ENCODE data around the gene BRPF3. TPM values are rescaled to one million over a fixed set of nuclear protein-coding genes. Genes with fewer than 3 reads are reported as not detected.

Gene BRPF3
- total and polyA plus RNA-seq, 2 donors (not counting 3 experiments of a cell fraction or from before 2014, with no cell fraction given): 30.5 to 35.7 TPM

GRCh38 chr6:36170704-36171103, 25.8 kb upstream of the BRPF3 start:
- intact Hi-C loops (cut with micrococcal nuclease) (no loop called here), dilution Hi-C loops (cut with MboI; ENCODE audit: extremely low pct_ligation_motif_present, low sequenced_read_pairs) (no loop called here)
- Histone ChIP-seq H4K20me1 (replicated peaks; ENCODE audit: control insufficient read depth, extremely low read depth, insufficient read depth, low read length) (no peaks in the 10 kb centered on the region), H3K4me3 (replicated peaks in 1 of 3; ENCODE audit: insufficient read depth in 1 of 3, low read depth in 1 of 3, low read length in 3 of 3) (no peak overlapping the region), H3K4me2 (ENCODE audit: insufficient read depth, low read length) (no peak overlapping the region), H2AFZ (ENCODE audit: low read depth, low read length) (no peak overlapping the region), H3K27ac (ENCODE audit: insufficient read depth, low read depth, low read length) (no peak overlapping the region), H3K4me1 (ENCODE audit: control insufficient read depth, extremely low read depth, insufficient read depth, low read length) (no peaks in the 10 kb centered on the region), H3K79me2 (ENCODE audit: control insufficient read depth, insufficient read depth, low read length) (no peaks in the 10 kb centered on the region), H3K9me1 (replicated peaks; ENCODE audit: control insufficient read depth, extremely low read depth, insufficient read depth, low read length) (no peaks in the 10 kb centered on the region), H3K9me3 (replicated peaks; ENCODE audit: control insufficient read depth, insufficient read depth, low read length) (no peaks in the 10 kb centered on the region), H3K36me3 (ENCODE audit: control insufficient read depth in 2 of 2, extremely low read depth in 1 of 2, insufficient read depth in 2 of 2, low read length in 2 of 2) (no peaks in the 10 kb centered on the region), H3K27me3 (ENCODE audit: control insufficient read depth in 2 of 2, insufficient read depth in 2 of 2, low read length in 2 of 2) (peaks cover 0 to 6% of the 10 kb centered on the region in 2 experiments), H3K9ac (replicated peaks; ENCODE audit: extremely low read depth, insufficient read depth, low read length) (no peak overlapping the region)
- BruUV-seq (replicated peaks): no TSS peak
- DNase-seq (ENCODE audit: low read depth, low spot score) (no peak), FAIRE-seq (no peak)
- TF ChIP-seq, protein P1, sequence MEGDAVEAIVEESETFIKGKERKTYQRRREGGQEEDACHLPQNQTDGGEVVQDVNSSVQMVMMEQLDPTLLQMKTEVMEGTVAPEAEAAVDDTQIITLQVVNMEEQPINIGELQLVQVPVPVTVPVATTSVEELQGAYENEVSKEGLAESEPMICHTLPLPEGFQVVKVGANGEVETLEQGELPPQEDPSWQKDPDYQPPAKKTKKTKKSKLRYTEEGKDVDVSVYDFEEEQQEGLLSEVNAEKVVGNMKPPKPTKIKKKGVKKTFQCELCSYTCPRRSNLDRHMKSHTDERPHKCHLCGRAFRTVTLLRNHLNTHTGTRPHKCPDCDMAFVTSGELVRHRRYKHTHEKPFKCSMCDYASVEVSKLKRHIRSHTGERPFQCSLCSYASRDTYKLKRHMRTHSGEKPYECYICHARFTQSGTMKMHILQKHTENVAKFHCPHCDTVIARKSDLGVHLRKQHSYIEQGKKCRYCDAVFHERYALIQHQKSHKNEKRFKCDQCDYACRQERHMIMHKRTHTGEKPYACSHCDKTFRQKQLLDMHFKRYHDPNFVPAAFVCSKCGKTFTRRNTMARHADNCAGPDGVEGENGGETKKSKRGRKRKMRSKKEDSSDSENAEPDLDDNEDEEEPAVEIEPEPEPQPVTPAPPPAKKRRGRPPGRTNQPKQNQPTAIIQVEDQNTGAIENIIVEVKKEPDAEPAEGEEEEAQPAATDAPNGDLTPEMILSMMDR (IDR thresholded peaks at IDR 0.05; ENCODE audit: extremely low read depth in 1 of 2, insufficient read depth in 1 of 2, low read depth in 1 of 2, low read length in 2 of 2): no peak
- TF ChIP-seq POLR2AphosphoS5 (IDR thresholded peaks at IDR 0.05; ENCODE audit: insufficient read depth, low read depth, low read length): no peak
- ChIA-PET CTCF (interaction anchor here (0.9 kb wide), 1 partner anchor 15 kb away, joined by 3 read pairs; no protein-coding TSS in a partner anchor), POLR2A (no interaction called here)

GRCh38 chr6:36171573-36171972, 25.0 kb upstream of the BRPF3 start:
- H3K4me2 ChIP-seq (ENCODE audit: insufficient read depth, low read length): no peak overlapping the region
- POLR2A ChIA-PET: no interaction called here
- no peak overlapping the region for H3K4me3 ChIP-seq (replicated peaks in 1 of 3; ENCODE audit: insufficient read depth in 1 of 3, low read depth in 1 of 3, low read length in 3 of 3)
- no peaks in the 10 kb centered on the region for H3K79me2 ChIP-seq (ENCODE audit: control insufficient read depth, insufficient read depth, low read length)
- DNase-seq (ENCODE audit: low read depth, low spot score): no peak
- no peak overlapping the region for H2AFZ ChIP-seq (ENCODE audit: low read depth, low read length)
- BruUV-seq (replicated peaks): no TSS peak
- intact Hi-C loops (cut with micrococcal nuclease) (no loop called here), dilution Hi-C loops (cut with MboI; ENCODE audit: extremely low pct_ligation_motif_present, low sequenced_read_pairs) (no loop called here)
- no peaks in the 10 kb centered on the region for H3K9me3 ChIP-seq (replicated peaks; ENCODE audit: control insufficient read depth, insufficient read depth, low read length)
- H3K36me3 ChIP-seq (ENCODE audit: control insufficient read depth in 2 of 2, extremely low read depth in 1 of 2, insufficient read depth in 2 of 2, low read length in 2 of 2): no peaks in the 10 kb centered on the region
- no peaks in the 10 kb centered on the region for H3K4me1 ChIP-seq (ENCODE audit: control insufficient read depth, extremely low read depth, insufficient read depth, low read length)
- CTCF ChIA-PET: interaction anchor here (0.9 kb wide), 1 partner anchor 16 kb away, joined by 3 read pairs; no protein-coding TSS in a partner anchor
- no peak overlapping the region for H3K9ac ChIP-seq (replicated peaks; ENCODE audit: extremely low read depth, insufficient read depth, low read length)
- TF ChIP-seq, protein P1 (IDR thresholded peaks at IDR 0.05; ENCODE audit: extremely low read depth in 1 of 2, insufficient read depth in 1 of 2, low read depth in 1 of 2, low read length in 2 of 2): no peak
- TF ChIP-seq EZH2 (IDR thresholded peaks at IDR 0.05; ENCODE audit: borderline replicate concordance, low read depth, low read length, severe bottlenecking) (no peak), POLR2AphosphoS5 (IDR thresholded peaks at IDR 0.05; ENCODE audit: insufficient read depth, low read depth, low read length) (no peak), JUN (IDR thresholded peaks at IDR 0.05; ENCODE audit: borderline replicate concordance, insufficient read depth, insufficient read length, low read depth) (no peak), MYC (IDR thresholded peaks at IDR 0.05; ENCODE audit: low read depth, low read length) (no peak), FOS (IDR thresholded peaks at IDR 0.05; ENCODE audit: borderline replicate concordance, insufficient read depth, low read length) (no peak), GATA2 (IDR thresholded peaks at IDR 0.05; ENCODE audit: insufficient read depth, insufficient read length, low read depth, low read length) (no peak), MAX (IDR thresholded peaks at IDR 0.05; ENCODE audit: insufficient read depth, insufficient read length) (no peak), POLR2A (IDR thresholded peaks at IDR 0.05; ENCODE audit: low read depth, low read length) (no peak)
- H4K20me1 ChIP-seq (replicated peaks; ENCODE audit: control insufficient read depth, extremely low read depth, insufficient read depth, low read length): no peaks in the 10 kb centered on the region
- H3K9me1 ChIP-seq (replicated peaks; ENCODE audit: control insufficient read depth, extremely low read depth, insufficient read depth, low read length): no peaks in the 10 kb centered on the region
- no peak overlapping the region for H3K27ac ChIP-seq (ENCODE audit: insufficient read depth, low read depth, low read length)
- no peak for FAIRE-seq
- H3K27me3 ChIP-seq (ENCODE audit: control insufficient read depth in 2 of 2, insufficient read depth in 2 of 2, low read length in 2 of 2): peaks cover 0 to 6% of the 10 kb centered on the region in 2 experiments

All from endothelial cell of umbilical vein (primary cell).